ENCODE measurements around the gene LRP1B. TPM values are rescaled to one million over a fixed set of nuclear protein-coding genes. Genes with fewer than 3 reads are reported as not detected.
"Not testable (repeated sequence)": the region's sequence is repeated elsewhere in the genome, so short reads cannot be mapped to it uniquely, and the experiment has no call there.

The LRP1B gene
- total RNA-seq, 4 donors from 2014 or later: 1.2 to 3.3 (median 2.6) TPM

DNA sequence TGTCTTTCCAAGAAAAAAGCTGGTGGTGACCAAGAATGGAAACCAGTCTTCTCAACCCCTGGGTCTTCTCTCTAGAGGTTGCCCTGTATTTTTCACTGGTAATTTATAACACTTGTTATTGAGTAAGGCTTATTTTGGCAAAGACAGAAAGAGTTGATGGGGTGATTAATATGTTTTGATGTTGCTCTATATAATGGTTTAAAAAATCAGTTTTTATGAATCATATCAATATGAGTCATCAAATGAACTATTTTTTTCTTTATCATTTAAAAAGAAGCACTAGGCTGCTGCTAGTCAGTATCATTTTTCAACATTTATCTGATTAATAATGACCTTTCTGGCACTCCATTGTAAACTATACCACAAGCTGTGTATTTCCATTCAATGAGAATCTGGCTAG lies 1142.2 kb downstream of the LRP1B start:
- TF ChIP-seq, protein P1, sequence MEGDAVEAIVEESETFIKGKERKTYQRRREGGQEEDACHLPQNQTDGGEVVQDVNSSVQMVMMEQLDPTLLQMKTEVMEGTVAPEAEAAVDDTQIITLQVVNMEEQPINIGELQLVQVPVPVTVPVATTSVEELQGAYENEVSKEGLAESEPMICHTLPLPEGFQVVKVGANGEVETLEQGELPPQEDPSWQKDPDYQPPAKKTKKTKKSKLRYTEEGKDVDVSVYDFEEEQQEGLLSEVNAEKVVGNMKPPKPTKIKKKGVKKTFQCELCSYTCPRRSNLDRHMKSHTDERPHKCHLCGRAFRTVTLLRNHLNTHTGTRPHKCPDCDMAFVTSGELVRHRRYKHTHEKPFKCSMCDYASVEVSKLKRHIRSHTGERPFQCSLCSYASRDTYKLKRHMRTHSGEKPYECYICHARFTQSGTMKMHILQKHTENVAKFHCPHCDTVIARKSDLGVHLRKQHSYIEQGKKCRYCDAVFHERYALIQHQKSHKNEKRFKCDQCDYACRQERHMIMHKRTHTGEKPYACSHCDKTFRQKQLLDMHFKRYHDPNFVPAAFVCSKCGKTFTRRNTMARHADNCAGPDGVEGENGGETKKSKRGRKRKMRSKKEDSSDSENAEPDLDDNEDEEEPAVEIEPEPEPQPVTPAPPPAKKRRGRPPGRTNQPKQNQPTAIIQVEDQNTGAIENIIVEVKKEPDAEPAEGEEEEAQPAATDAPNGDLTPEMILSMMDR (IDR thresholded peaks at IDR 0.05): no peak
- TF ChIP-seq POLR2A (IDR thresholded peaks at IDR 0.05) (no peak), EP300 (IDR thresholded peaks at IDR 0.05) (no peak)
- Histone ChIP-seq H3K4me1 (no peaks in the 10 kb centered on the region), H3K4me3 (no peak overlapping the region), H3K27ac (no peak overlapping the region), H3K36me3 (no peaks in the 10 kb centered on the region), H3K9me3 (no peaks in the 10 kb centered on the region), H3K27me3 (no peaks in the 10 kb centered on the region)
- no peak for DNase-seq (ENCODE audit: low spot score in 2 of 2)

DNA sequence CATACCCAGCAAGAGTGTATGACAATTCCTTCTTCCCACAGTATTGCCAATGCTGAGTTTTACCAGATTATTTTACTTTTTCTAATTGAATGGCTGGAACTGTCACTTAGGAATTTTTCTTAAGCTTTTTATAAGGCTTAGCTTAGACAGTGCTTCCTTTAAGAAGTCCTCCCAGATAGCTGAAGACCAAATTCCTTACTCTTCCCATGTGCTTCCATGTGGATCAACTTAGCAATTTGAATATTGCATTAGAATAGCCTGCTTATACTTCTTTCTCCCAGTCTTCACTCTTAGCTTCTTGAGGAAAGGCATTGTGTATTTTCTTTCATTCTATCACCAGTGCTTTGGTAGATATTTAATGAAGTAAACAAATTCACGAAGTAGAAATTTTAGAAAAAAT lies 1144.4 kb downstream of the LRP1B start:
- TF ChIP-seq POLR2A (IDR thresholded peaks at IDR 0.05) (no peak), EP300 (IDR thresholded peaks at IDR 0.05) (no peak)
- TF ChIP-seq, protein P1 (IDR thresholded peaks at IDR 0.05): no peak
- Histone ChIP-seq H3K27me3 (no peaks in the 10 kb centered on the region), H3K4me1 (no peaks in the 10 kb centered on the region), H3K36me3 (no peaks in the 10 kb centered on the region), H3K4me3 (no peak overlapping the region), H3K27ac (no peak overlapping the region), H3K9me3 (no peaks in the 10 kb centered on the region)
- DNase-seq (ENCODE audit: low spot score in 2 of 2): no peak
- WGBS, 2 donors: 73 to 96% methylated on average over 1 of the region's 1 CpG

DNA sequence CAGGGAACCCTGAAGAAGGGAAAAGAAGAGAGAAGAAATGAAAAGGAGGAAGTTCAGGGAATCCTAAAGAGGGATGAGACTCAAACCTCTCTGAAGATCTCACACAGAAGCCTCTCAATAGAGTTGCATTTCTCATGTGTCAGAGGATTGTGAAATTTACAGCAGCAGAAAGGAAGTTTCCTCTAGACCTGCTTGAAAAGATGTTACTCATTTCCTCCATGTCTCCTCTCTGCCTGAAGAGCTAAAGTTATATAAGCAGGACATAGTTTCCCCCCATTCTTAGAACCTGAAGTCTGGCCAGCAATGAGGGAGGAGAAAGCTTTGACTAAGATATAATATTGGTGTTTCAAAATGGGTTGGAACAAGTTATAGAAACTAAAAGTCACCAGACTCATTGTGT lies 1155.6 kb downstream of the LRP1B start:
- TF ChIP-seq EP300 (IDR thresholded peaks at IDR 0.05) (no peak), POLR2A (IDR thresholded peaks at IDR 0.05) (no peak)
- TF ChIP-seq, protein P1 (IDR thresholded peaks at IDR 0.05): no peak
- no peak overlapping the region for H3K27ac ChIP-seq
- no peak overlapping the region for H3K4me3 ChIP-seq
- DNase-seq (ENCODE audit: low spot score in 2 of 2): no peak
- H3K9me3 ChIP-seq: no peaks in the 10 kb centered on the region
- no peaks in the 10 kb centered on the region for H3K27me3 ChIP-seq
- H3K4me1 ChIP-seq: no peaks in the 10 kb centered on the region
- no peaks in the 10 kb centered on the region for H3K36me3 ChIP-seq

DNA sequence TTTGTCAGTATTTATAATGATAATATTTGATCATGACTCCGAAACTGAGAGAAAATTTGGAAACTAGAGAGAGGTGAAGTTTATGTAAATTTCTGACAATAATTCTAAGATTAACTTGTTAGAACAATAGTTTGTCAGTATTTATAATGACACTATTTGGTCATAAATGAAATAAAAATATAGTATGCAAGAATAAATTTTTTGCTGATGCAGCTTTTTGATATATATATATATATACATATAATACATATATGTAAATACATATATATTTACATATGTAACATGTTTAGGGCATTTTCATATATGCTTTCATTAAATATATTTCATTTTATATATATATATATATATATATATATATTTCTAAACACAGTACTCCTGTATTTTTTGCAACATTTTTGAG lies 1158.1 kb downstream of the LRP1B start:
- no peaks in the 10 kb centered on the region for H3K36me3 ChIP-seq
- TF ChIP-seq, protein P1 (IDR thresholded peaks at IDR 0.05): no peak
- TF ChIP-seq POLR2A (IDR thresholded peaks at IDR 0.05) (no peak), EP300 (IDR thresholded peaks at IDR 0.05) (no peak)

DNA sequence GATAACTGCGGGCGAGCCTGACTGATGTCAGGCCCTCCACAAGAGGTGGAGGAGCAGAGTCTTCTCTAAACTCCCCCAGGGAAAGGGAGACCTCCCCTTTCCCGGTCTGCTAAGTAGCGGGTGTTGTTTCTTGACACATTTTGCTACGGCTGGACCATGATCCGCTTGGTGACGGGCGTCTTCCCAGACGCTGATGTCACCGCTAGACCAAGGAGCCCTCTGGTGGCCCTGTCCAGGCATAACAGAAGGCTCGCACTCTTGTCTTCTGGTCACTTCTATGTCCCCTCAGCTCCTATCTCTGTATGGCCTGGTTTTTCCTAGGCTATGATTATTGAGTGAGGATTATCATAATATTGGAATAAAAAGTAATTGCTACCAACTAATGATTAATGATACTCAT lies 1166.5 kb downstream of the LRP1B start:
- H3K4me1 ChIP-seq; H3K27ac ChIP-seq; H3K36me3 ChIP-seq; DNase-seq (ENCODE audit: low spot score in 2 of 2); H3K4me3 ChIP-seq; H3K27me3 ChIP-seq; H3K9me3 ChIP-seq: not testable (repeated sequence)
- WGBS, 2 donors: 84 to 85% methylated on average over 6 to 11 of the region's 11 CpGs

More for the DNA sequence above, 1158.1 kb downstream of the LRP1B start:
- no peaks in the 10 kb centered on the region for H3K4me1 ChIP-seq
- WGBS, 2 donors: 84 to 88% methylated on average over 1 of the region's 1 CpG
- H3K9me3 ChIP-seq: no peaks in the 10 kb centered on the region
- no peak overlapping the region for H3K4me3 ChIP-seq
- DNase-seq (ENCODE audit: low spot score in 2 of 2): no peak
- no peaks in the 10 kb centered on the region for H3K27me3 ChIP-seq
- H3K27ac ChIP-seq: no peak overlapping the region

DNA sequence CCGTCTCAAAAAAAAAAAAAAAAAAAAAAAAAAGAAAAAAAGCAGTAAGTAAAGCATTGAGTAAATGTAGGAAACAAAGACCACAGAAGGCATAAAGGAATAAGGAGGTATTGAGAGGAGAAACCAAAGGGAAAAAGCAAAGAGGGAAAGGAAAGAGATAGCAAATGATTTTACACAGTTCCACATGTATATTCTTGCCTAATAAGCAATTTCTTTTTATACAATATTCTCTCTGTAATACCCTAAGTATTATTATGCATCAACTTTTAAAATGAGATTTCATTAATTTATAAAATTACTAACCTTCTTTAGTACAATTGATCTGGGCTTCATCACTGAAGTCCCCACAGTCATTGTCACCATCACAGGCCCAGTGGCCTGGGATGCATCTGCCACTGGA lies 1180.9 kb downstream of the LRP1B start:
- Histone ChIP-seq H3K27ac (no peak overlapping the region), H3K36me3 (no peaks in the 10 kb centered on the region)

More for the DNA sequence above, 1180.9 kb downstream of the LRP1B start:
- Histone ChIP-seq H3K4me1 (no peaks in the 10 kb centered on the region), H3K4me3 (no peak overlapping the region), H3K9me3 (no peaks in the 10 kb centered on the region), H3K27me3 (no peaks in the 10 kb centered on the region)
- TF ChIP-seq POLR2A (IDR thresholded peaks at IDR 0.05) (no peak), EP300 (IDR thresholded peaks at IDR 0.05) (no peak)
- TF ChIP-seq, protein P1 (IDR thresholded peaks at IDR 0.05): no peak
- 91 to 92% methylated on average over 1 of the region's 1 CpG for WGBS, 2 donors
- DNase-seq (ENCODE audit: low spot score in 2 of 2): no peak

All from tibial nerve (tissue), 4 donors.